Measurements from ENCODE around the gene LIMA1.

DNA sequence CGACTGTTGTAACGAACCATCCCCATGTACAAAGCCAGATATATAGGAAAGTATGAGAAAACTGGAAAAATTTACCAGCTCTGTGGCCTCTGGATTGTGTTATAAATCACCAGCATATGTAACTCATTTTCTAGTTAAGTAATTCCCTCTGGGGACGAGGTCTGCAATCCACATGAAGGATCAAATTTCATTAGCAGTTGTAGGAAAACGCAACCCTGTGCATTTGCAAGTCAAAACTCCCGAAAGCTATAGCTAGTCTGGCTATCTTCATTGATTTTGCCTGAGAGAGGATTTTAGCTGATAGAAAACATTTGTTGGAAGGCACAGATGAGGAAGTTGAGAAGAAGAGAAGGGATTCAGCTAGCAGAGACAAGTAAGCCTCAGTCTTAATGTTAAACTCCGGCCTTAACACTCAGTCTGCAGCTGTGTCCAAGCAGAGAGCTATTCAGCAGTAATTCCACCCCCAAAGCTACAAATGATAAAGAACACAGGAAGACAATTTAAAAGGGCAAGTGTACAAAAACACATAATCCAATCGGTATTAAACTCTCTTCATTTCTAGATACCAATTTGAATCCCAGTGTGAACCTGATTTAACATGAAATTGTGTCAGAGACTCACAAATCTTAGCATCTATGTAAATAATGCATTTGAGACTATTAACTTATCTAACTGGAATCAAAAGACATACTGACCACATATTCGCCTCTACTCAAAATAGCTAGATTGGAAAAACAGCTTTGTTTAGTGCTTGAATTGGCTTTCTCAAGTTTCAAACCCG is 61.9 kb downstream of the LIMA1 start:
- TF ChIP-seq, protein P1, sequence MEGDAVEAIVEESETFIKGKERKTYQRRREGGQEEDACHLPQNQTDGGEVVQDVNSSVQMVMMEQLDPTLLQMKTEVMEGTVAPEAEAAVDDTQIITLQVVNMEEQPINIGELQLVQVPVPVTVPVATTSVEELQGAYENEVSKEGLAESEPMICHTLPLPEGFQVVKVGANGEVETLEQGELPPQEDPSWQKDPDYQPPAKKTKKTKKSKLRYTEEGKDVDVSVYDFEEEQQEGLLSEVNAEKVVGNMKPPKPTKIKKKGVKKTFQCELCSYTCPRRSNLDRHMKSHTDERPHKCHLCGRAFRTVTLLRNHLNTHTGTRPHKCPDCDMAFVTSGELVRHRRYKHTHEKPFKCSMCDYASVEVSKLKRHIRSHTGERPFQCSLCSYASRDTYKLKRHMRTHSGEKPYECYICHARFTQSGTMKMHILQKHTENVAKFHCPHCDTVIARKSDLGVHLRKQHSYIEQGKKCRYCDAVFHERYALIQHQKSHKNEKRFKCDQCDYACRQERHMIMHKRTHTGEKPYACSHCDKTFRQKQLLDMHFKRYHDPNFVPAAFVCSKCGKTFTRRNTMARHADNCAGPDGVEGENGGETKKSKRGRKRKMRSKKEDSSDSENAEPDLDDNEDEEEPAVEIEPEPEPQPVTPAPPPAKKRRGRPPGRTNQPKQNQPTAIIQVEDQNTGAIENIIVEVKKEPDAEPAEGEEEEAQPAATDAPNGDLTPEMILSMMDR (IDR thresholded peaks at IDR 0.05): no peak
- peak in 1 of 2 donors; percentile 17 for TF ChIP-seq POLR2A (IDR thresholded peaks at IDR 0.05)
